ENCODE measurements around the gene SPACA9. TPM values are rescaled to one million over a fixed set of nuclear protein-coding genes. Genes with fewer than 3 reads are reported as not detected.

The SPACA9 gene
- polyA plus RNA-seq, 2 of the 4 experiments (the other 2 are of a cell fraction): 3.1 to 3.6 TPM

GRCh38 chr9:132842124-132843044 lies 36.3 kb upstream of the SPACA9 start:
- DNase-seq (ENCODE audit: low read depth in 1 of 2, low spot score in 1 of 2) (no peak), FAIRE-seq (no peak), ATAC-seq (peak in 1 of 2 experiments; percentile 25; a peak in 2 of 6 replicates)
- WGBS (ENCODE audit: missing lambda C conversion rate): 73% methylated on average over 5 of the region's 5 CpGs
- no peaks in the 10 kb centered on the region for H3K9me3 ChIP-seq
- H3K4me3 ChIP-seq: no peak overlapping the region
- POLR2A ChIA-PET: no interaction called here
- TF ChIP-seq, protein P1, sequence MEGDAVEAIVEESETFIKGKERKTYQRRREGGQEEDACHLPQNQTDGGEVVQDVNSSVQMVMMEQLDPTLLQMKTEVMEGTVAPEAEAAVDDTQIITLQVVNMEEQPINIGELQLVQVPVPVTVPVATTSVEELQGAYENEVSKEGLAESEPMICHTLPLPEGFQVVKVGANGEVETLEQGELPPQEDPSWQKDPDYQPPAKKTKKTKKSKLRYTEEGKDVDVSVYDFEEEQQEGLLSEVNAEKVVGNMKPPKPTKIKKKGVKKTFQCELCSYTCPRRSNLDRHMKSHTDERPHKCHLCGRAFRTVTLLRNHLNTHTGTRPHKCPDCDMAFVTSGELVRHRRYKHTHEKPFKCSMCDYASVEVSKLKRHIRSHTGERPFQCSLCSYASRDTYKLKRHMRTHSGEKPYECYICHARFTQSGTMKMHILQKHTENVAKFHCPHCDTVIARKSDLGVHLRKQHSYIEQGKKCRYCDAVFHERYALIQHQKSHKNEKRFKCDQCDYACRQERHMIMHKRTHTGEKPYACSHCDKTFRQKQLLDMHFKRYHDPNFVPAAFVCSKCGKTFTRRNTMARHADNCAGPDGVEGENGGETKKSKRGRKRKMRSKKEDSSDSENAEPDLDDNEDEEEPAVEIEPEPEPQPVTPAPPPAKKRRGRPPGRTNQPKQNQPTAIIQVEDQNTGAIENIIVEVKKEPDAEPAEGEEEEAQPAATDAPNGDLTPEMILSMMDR (IDR thresholded peaks at IDR 0.05): no peak
- TF ChIP-seq SMC3 (IDR thresholded peaks at IDR 0.05): no peak
- no peak for TF ChIP-seq EP300 (IDR thresholded peaks at IDR 0.05)
- no peak for TF ChIP-seq EHMT2 (IDR thresholded peaks at IDR 0.05; ENCODE audit: low read depth)
- TF ChIP-seq HES2 (IDR thresholded peaks at IDR 0.05): no peak
- no peak for TF ChIP-seq FOSB (CRISPR knock-in tag; IDR thresholded peaks at IDR 0.05)
- TF ChIP-seq, protein P2, sequence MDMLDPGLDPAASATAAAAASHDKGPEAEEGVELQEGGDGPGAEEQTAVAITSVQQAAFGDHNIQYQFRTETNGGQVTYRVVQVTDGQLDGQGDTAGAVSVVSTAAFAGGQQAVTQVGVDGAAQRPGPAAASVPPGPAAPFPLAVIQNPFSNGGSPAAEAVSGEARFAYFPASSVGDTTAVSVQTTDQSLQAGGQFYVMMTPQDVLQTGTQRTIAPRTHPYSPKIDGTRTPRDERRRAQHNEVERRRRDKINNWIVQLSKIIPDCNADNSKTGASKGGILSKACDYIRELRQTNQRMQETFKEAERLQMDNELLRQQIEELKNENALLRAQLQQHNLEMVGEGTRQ (IDR thresholded peaks at IDR 0.05): no peak
- TF ChIP-seq PBX3 (IDR thresholded peaks at IDR 0.05): no peak
- peaks cover 7% of the 10 kb centered on the region; the same call in 1 of the 3 replicates for H3K4me1 ChIP-seq
- no peak overlapping the region for H3K4me2 ChIP-seq
- no peak overlapping the region for H3K27ac ChIP-seq
- CTCF ChIA-PET: no interaction called here

GRCh38 chr9:132846109-132846917 lies 32.4 kb upstream of the SPACA9 start:
- DNase-seq (ENCODE audit: low read depth in 1 of 2, low spot score in 1 of 2): no peak

More at GRCh38 chr9:132846109-132846917, 32.4 kb upstream of the SPACA9 start:
- FAIRE-seq (no peak), ATAC-seq (no peak; a peak in 1 of 6 replicates)
- no peak overlapping the region for H3K4me2 ChIP-seq
- TF ChIP-seq REST (IDR thresholded peaks at IDR 0.05) (no peak), MYC (IDR thresholded peaks at IDR 0.05; ENCODE audit: borderline replicate concordance, low read length) (no peak), CHD2 (IDR thresholded peaks at IDR 0.05; ENCODE audit: low read length, partially characterized antibody) (no peak), MAZ (IDR thresholded peaks at IDR 0.05; ENCODE audit: borderline replicate concordance, low read depth, low read length) (no peak)
- ChIA-PET CTCF (interaction anchor here (0.6 kb wide), 1 partner anchor 17 kb away, joined by 3 read pairs; no protein-coding TSS in a partner anchor), POLR2A (no interaction called here)
- 65% methylated on average over 11 of the region's 12 CpGs for WGBS (ENCODE audit: missing lambda C conversion rate)
- no peaks in the 10 kb centered on the region for H3K9me3 ChIP-seq
- no peaks in the 10 kb centered on the region for H3K4me1 ChIP-seq
- no peak overlapping the region for H3K27ac ChIP-seq
- no peak overlapping the region for H3K4me3 ChIP-seq
